H9 (cell line): ENCODE measurements around the gene VDR. TPM values are rescaled to one million over a fixed set of nuclear protein-coding genes. Genes with fewer than 3 reads are reported as not detected.

Experiments used
- DNase-seq: peaks from one replicate; pipeline ENCODE4 v3.0.0-alpha.2; 2017
- H2AFZ ChIP-seq: one replicate; pipeline ENCODE4 v1.6.1; 2013; ENCODE audit warnings: mild to moderate bottlenecking, low read length, control low read depth, moderate library complexity
- H2AK5ac ChIP-seq: 2 replicates; pipeline ENCODE4 v1.6.1; 2013; ENCODE audit warnings: low read length, control low read depth, mixed read lengths; ENCODE audit not compliant: insufficient read length
- H2BK120ac ChIP-seq: one replicate; pipeline ENCODE4 v1.6.1; 2013; ENCODE audit warnings: low read depth, mild to moderate bottlenecking, low read length, control low read depth, inconsistent platforms; ENCODE audit not compliant: poor library complexity, severe bottlenecking
- H2BK12ac ChIP-seq: 2 replicates; pipeline ENCODE4 v1.6.1; 2013; ENCODE audit warnings: low read length, control low read depth, mixed read lengths, low read depth; ENCODE audit not compliant: insufficient read length
- H2BK15ac ChIP-seq: 2 replicates; pipeline ENCODE4 v1.6.1; 2013; ENCODE audit warnings: low read depth, low read length, control low read depth
- H2BK20ac ChIP-seq: one replicate; pipeline ENCODE4 v1.6.1; 2013; ENCODE audit warnings: low read depth, mild to moderate bottlenecking, low read length, control low read depth, inconsistent platforms; ENCODE audit not compliant: poor library complexity, severe bottlenecking
- H2BK5ac ChIP-seq: 2 replicates; pipeline ENCODE4 v1.6.1; 2013; ENCODE audit warnings: low read length, control low read depth, mixed read lengths; ENCODE audit not compliant: insufficient read length
- H3K14ac ChIP-seq: 2 replicates; pipeline ENCODE4 v1.6.1; 2013; ENCODE audit warnings: low read length, control low read depth; ENCODE audit not compliant: insufficient read depth
- H3K18ac ChIP-seq: 2 replicates; pipeline ENCODE4 v1.6.1; 2013; ENCODE audit warnings: low read depth, mild to moderate bottlenecking, mixed read lengths, low read length, control low read depth; ENCODE audit not compliant: insufficient read length
- H3K23ac ChIP-seq: 2 replicates; pipeline ENCODE4 v1.6.1; 2013; ENCODE audit warnings: low read length, control low read depth, mixed read lengths, low read depth; ENCODE audit not compliant: insufficient read length
- H3K23me2 ChIP-seq: 2 replicates; pipeline ENCODE4 v1.6.1; 2013; ENCODE audit warnings: low read depth, mild to moderate bottlenecking, mixed read lengths, low read length, control low read depth; ENCODE audit not compliant: insufficient read length, poor library complexity, severe bottlenecking
- H3K27ac ChIP-seq: 2 replicates; pipeline ENCODE4 v1.5.1; 2013; ENCODE audit warnings: low read length, control low read depth, mixed read lengths, low read depth; ENCODE audit not compliant: insufficient read length
- H3K27me3 ChIP-seq: 2 replicates; pipeline ENCODE4 v1.6.1; 2013; ENCODE audit warnings: low read length, control low read depth, inconsistent platforms; ENCODE audit not compliant: insufficient read depth
- H3K4ac ChIP-seq: 2 replicates; pipeline ENCODE4 v1.6.1; 2013; ENCODE audit warnings: low read depth, mild to moderate bottlenecking, control low read depth, inconsistent platforms, low read length, moderate library complexity
- H3K4me1 ChIP-seq: 2 replicates; pipeline ENCODE4 v1.6.1; 2013; ENCODE audit warnings: low read length, control low read depth, inconsistent platforms; ENCODE audit not compliant: insufficient read depth
- H3K4me2 ChIP-seq: 2 replicates; pipeline ENCODE4 v1.6.1; 2013; ENCODE audit warnings: low read length, control low read depth, mixed read lengths; ENCODE audit not compliant: insufficient read length, insufficient read depth
- H3K56ac ChIP-seq: 2 replicates; pipeline ENCODE4 v1.6.1; 2013; ENCODE audit warnings: low read depth, mild to moderate bottlenecking, mixed read lengths, low read length, control low read depth; ENCODE audit not compliant: insufficient read length
- H3K79me1 ChIP-seq: 2 replicates; pipeline ENCODE4 v1.6.1; 2013; ENCODE audit warnings: low read depth, mild to moderate bottlenecking, moderate library complexity, low read length, control low read depth, inconsistent platforms; ENCODE audit not compliant: insufficient read depth, poor library complexity, severe bottlenecking
- H3K79me2 ChIP-seq: 2 replicates; pipeline ENCODE4 v1.6.1; 2013; ENCODE audit warnings: low read length, control low read depth, inconsistent platforms; ENCODE audit not compliant: insufficient read depth
- H3K9ac ChIP-seq: 2 replicates; pipeline ENCODE4 v1.6.1; 2013; ENCODE audit warnings: low read length, control low read depth, mixed read lengths; ENCODE audit not compliant: insufficient read length; ENCODE audit errors: extremely low read depth
- H3K9me3 ChIP-seq: one replicate; pipeline ENCODE4 v1.6.1; 2013; ENCODE audit warnings: low read depth, low read length, inconsistent platforms; ENCODE audit not compliant: control insufficient read depth
- H3T11ph ChIP-seq: one replicate; pipeline ENCODE4 v1.6.1; 2013; ENCODE audit warnings: mild to moderate bottlenecking, low read length, control low read depth, inconsistent platforms
- H4K20me1 ChIP-seq: one replicate; pipeline ENCODE4 v1.6.1; 2013; ENCODE audit not compliant: control insufficient read depth, insufficient read length, insufficient read depth
- H4K5ac ChIP-seq: 2 replicates; pipeline ENCODE4 v1.6.1; 2013; ENCODE audit warnings: low read depth, mild to moderate bottlenecking, mixed read lengths, low read length, control low read depth; ENCODE audit not compliant: insufficient read length
- H4K8ac ChIP-seq: replicated peaks from 2 replicates; pipeline ENCODE4 v1.6.1; 2013; ENCODE audit warnings: low read length, control low read depth, mixed read lengths, low read depth; ENCODE audit not compliant: insufficient read length
- H4K91ac ChIP-seq: 2 replicates; pipeline ENCODE4 v1.6.1; 2013; ENCODE audit warnings: low read depth, mild to moderate bottlenecking, moderate library complexity, mixed read lengths, low read length, control low read depth; ENCODE audit not compliant: insufficient read length
- H3K27ac Mint-ChIP-seq, 3 experiments: 2 replicates in 2 of 3; 3 replicates in 1 of 3; pipeline ENCODE4 v1.8.0; 2020 to 2021; ENCODE audit warnings: mixed read lengths in 3 of 3, mild to moderate bottlenecking in 1 of 3, moderate library complexity in 1 of 3
- H3K27me3 Mint-ChIP-seq: 2 replicates; pipeline ENCODE4 v1.8.0; 2021; ENCODE audit warnings: low read depth, mild to moderate bottlenecking, moderate library complexity, mixed read lengths
- H3K36me3 Mint-ChIP-seq, 3 experiments: 2 replicates in 2 of 3; 3 replicates in 1 of 3; pipeline ENCODE4 v1.8.0; 2020 to 2021; ENCODE audit warnings: low read depth in 3 of 3, mixed read lengths in 3 of 3; ENCODE audit not compliant: insufficient read depth in 1 of 3
- H3K4me1 Mint-ChIP-seq, 2 experiments: 2 replicates each; pipeline ENCODE4 v1.8.0; 2020; ENCODE audit warnings: mixed read lengths in 2 of 2
- H3K4me3 Mint-ChIP-seq, 2 experiments: 2 replicates in 1 of 2; 3 replicates in 1 of 2; pipeline ENCODE4 v1.8.0; 2020 to 2021; ENCODE audit warnings: mild to moderate bottlenecking in 2 of 2, mixed read lengths in 2 of 2, moderate library complexity in 1 of 2
- H3K9me3 Mint-ChIP-seq, 2 experiments: 2 replicates in 1 of 2; 3 replicates in 1 of 2; pipeline ENCODE4 v1.8.0; 2020; ENCODE audit warnings: mild to moderate bottlenecking in 2 of 2, mixed read lengths in 2 of 2, moderate library complexity in 1 of 2
- CTCF ChIP-seq: fragments of 200-600 bp; sonication (generic); conservative IDR thresholded peaks from 3 replicates; pipeline ENCODE4 v1.8.0; 2021; ENCODE audit warnings: antibody characterized with exemption, mild to moderate bottlenecking
- WGBS: extraction: QIAGEN DNeasy Blood & Tissue Kit; methylation state at CpG from one replicate; pipeline ENCODE4 v1.1.7; 2013; ENCODE audit warnings: missing lambda C conversion rate, low lambda C conversion rate, mixed read lengths; ENCODE audit not compliant: insufficient read length; ENCODE audit errors: extremely low coverage; 5-methylcytosine and 5-hydroxymethylcytosine counted together
- total RNA-seq: library from RNA; stranded (reverse); gene quantifications from 2 replicates; pipeline ENCODE4 v1.2.1, GENCODE V29; 2021

Gene VDR
- total RNA-seq, 1 experiment from 2014 or later, result 0.61 TPM

- Histone ChIP-seq H3T11ph (no peak overlapping the region), H2AFZ (no peak overlapping the region), H3K4ac (no peak overlapping the region), H3K27ac (no peak overlapping the region), H3K9me3 (no peaks in the 10 kb centered on the region), H3K9ac (no peak overlapping the region), H3K23ac (no peak overlapping the region), H4K8ac (no peak overlapping the region), H3K79me2 (no peaks in the 10 kb centered on the region), H2BK5ac (no peak overlapping the region), H3K79me1 (no peaks in the 10 kb centered on the region), H3K4me1 (peaks cover 4% of the 10 kb centered on the region; the same call in 1 of the 2 replicates), H4K5ac (no peak overlapping the region), H3K27me3 (no peaks in the 10 kb centered on the region), H3K23me2 (no peaks in the 10 kb centered on the region), H4K91ac (no peak overlapping the region), H3K18ac (no peak overlapping the region), H2AK5ac (no peak overlapping the region), H3K4me2 (no peak overlapping the region), H2BK12ac (no peak overlapping the region), H2BK15ac (no peak overlapping the region), H2BK120ac (no peak overlapping the region), H3K56ac (no peak overlapping the region), H3K14ac (no peak overlapping the region; the same call in 1 of the 2 replicates), H4K20me1 (no peaks in the 10 kb centered on the region), H2BK20ac (no peak overlapping the region)
- H3K27me3 Mint-ChIP-seq, result peaks cover under 1% of the 10 kb centered on the region; the same call in 1 of the 2 replicates
- H3K36me3 Mint-ChIP-seq, result no peaks in the 10 kb centered on the region
- no peak for TF ChIP-seq CTCF
- H3K4me1 Mint-ChIP-seq, result peaks cover 18 to 38% of the 10 kb centered on the region in 2 experiments
- H3K4me3 Mint-ChIP-seq, result no peak overlapping the region; a peak in 1 of 5 replicates
- H3K27ac Mint-ChIP-seq, result no peak overlapping the region
- DNase-seq, result no peak
- H3K9me3 Mint-ChIP-seq, result no peaks in the 10 kb centered on the region; a peak in 3 of 5 replicates
- WGBS, result no CpG with 5 or more reads among the region's 8 CpGs
Observed at GRCh38 chr12:47834199-47834903, 70.4 kb downstream of the VDR start.
